NCI-H82 treated with DMSO at 0.1 percent for 48 hours (cell line): Measurements from ENCODE around the gene C6orf136.

Experiments
- DNase-seq: peaks from one replicate; lab custom pipeline; 2025; ENCODE audit not compliant: unreplicated experiment; lab: John Stamatoyannopoulos, UW

The C6orf136 gene

DNA sequence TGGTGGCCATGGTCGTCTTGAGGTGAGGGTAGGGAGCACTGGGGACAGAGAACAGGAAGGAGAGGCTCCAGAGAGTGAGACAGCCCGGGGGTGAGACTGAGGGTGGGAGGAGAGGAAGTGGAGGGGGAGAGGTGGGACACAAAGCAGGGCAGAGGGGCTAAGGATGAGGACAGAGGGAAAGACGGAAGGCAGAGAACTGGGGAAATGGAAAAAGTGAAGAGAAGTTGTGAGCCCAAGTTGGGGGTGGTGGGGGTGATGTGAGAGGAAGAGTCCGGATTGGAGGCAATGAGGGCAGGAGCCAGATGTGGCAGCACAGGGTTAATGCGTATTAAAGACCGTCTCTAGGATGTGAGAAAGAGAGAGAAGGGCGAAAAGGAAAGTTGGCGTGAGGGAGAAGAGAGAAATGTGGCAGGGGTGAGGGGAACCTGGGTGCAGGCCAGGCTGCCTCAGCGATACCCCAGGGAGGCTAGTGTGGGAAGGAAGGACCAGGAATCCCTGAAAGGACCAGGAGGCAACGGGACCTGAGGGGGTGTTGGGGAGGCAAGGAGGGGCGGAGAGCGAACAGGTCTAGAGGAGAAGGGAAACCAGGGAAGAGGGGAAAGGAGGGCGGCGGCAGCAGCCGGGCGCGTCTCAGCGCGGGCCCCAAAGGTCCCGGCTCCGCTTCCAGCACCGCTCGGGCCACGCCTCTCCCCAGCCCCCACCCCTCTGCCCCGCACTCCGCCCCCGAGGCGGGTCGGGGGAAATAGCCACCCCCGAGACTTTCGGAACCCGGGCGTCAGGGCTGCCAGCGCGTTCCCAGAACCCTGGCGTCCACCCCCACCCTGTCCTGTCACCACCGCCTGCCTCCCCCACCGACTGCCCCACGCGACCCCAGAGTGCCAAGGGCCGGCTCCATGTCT lies 39.3 kb downstream of the C6orf136 start, which contains the start of gene PPP1R18:
TSS of gene PPP1R18 (minus strand) at position 637 of the 899 bp plus-strand sequence. CDS start at position 10, 627 bp downstream.
- no peak for DNase-seq

- DNase-seq = peak; percentile 80
These were observed 40.1 kb downstream of the C6orf136 start for GRCh38 chr6:30686908-30687658.

DNA sequence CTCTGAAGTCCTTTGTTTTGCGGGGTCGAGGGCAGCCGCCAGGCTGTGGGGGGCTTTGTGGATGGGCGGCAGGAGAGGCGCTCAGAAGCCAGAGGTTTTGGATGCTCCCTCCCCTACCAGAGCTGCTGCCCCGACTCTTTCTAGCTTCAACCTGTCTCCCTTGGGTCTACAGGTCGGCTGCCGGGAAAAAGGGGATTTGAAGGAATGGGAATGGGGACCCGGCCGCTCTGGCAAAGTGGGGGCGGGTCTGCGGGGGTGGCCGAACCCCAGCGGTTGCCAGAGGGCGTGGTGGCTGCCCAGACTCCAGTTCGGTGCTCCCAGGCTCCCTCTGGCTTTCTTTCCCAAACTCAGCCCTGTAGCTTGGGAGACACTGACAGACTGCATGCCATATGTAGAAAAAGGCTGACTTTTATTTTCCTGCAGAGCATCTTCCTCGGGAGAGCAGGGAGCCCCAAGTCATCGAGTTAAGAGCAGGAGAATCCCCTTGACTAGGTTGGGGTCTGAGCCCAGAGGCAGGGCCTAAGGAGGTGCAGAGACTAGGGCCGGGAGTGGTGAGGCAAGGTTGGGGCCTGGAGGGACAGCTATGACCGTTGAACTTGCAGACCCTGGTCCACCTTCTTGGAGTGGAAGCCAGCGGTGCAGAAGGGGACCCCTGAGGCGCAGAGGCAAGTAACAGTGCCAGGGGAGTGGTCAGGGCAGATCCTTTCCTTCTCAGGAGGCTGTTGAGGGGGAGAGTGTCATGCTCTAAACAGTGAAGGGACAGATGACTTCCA lies 40.9 kb downstream of the C6orf136 start:
- no peak for DNase-seq

DNA sequence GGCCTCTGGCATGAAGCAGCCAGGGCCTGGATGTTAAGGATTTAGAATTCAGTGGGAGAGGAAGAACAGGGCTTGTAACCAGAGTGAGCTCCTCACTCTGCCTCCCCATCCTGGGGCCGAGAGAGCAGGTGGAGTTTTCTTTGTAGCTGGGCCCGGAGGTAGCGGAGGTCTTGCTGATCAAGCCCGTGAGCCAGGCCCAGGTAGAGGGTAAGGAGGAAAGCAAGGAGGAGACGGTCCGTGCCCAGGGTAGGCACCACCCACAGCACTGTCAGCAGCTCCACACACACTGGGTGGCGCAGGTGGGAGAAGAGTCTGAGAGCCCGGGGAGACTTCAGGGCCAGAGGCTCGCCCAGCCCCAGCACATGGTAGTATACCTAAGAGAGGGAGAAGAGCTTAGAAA lies 41.6 kb downstream of the C6orf136 start:
- no peak for DNase-seq

DNA sequence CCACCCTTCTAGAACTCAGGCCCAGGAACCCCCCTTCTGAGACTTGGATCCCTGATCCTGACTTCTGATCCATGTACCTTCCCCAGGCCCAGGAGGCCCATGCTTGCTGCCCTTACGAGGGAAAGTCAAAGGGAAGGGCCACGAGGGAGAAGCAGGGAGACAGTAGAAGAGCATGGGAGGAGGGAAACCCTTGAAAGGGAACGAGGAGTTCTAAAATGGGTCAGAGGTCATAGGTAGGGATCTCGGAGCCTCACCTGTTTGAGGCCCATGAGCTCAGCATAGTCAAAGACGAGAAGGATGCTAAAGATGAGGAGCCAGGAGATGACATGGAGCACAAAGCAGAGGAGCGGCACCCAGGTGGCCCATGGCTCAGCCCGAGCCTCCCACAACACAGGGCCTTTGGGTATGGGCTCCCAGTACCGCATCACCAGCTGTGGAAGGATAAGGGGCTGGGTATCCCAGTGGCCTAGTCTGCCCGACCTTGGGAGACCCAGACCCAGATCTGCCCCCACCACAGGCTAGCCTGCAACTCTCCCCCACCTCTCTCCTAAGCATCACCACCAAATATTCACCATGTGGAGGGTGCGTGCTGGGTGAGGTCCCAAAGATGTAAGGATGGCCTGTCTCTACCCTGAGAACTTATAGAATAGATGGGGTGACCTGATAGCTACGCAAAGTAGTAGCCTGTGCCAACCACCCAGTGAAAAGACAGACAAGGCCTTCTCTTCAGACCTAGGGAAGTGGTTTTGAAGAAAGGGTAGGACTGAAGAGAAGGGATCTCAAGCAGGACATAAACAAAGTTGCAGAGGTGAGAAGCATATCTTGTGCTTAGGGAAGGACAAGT lies 42.3 kb downstream of the C6orf136 start:
- no peak for DNase-seq

DNA sequence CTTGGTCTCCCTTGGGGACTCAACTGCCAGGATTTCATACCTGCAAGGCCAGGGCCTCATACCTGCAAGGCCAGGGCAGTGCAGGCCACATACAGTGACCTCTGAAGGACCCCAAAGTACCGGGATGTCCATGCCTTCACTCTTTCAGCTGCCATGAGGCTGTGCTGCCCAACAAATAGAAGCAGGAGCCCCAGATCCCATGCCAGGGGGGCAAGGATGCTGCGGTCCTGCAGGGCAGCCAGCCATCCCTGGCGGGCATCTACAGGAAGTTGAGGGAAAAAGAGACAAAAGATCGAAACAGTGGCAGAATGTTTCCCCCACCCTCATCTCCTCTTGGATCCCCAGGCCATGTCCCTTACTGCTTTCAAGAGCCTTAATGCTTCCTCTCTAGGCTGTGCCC lies 43.1 kb downstream of the C6orf136 start:
- DNase-seq = no peak

- DNase-seq = peak; percentile 81
These were observed 43.7 kb downstream of the C6orf136 start, which contains the start of gene NRM for GRCh38 chr6:30690403-30691207. TSS of gene NRM (minus strand) at chr6:30690984. CDS start at chr6:30690974, 10 bp downstream.

DNA sequence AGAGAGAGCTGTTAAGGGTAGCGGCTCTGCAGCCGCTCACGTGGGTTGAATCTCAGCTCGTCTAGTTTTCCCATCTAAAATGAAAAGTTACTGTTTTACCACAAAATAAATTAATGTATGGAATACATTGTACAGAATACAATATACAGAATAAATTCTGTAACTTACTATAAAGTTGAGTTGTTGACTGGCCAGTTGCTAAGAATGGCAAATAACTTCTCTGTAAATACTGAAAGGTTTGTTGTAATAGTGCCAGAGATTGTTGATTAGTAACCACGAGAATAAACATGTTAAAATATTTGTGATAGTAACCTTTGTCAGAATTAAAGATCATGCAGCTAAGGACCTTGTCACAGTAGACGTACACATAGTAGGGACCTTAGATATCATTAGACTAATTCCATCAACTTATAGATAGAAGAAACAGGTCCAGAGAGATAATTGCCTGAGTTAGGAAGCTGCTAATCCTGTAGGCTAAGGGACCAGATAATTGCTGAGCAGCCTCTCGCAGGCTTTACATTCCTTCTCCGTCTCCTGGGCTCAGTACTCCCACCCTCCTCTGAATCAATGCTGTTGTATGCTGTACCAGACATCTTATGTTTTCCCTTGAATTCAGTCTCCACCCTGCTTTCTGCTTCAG lies 44.4 kb downstream of the C6orf136 start:
- DNase-seq = peak; percentile 73

DNA sequence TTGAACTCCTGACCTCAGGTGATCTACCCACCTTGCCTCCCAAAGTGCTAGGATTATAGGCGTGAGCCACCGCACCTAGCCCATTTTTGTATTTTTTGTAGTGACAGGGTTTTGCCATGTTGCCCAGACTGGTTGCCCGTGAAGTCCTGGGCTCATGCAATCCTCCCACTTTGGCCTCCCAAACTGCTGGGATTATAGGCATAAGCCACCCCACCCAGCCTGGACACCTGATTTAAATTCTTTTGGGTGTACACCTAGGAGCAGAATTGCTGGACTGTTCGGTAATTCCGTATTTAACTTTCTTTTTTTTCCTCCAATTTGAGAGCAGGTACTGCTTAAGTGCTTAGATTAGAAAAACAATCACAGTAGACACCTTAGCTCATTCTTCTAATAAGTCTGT lies 49.5 kb downstream of the C6orf136 start:
- no peak for DNase-seq

GRCh38 chr6:30700340-30700739 lies 53.4 kb downstream of the C6orf136 start:
- no peak for DNase-seq
